ENCODE results near the gene VAPB. TPM values are rescaled to one million over a fixed set of nuclear protein-coding genes. Genes with fewer than 3 reads are reported as not detected.

Gene VAPB
- 9.5 and 13.0 TPM in 2 replicates for total RNA-seq

GRCh38 chr20:58388882-58389323 is at the start of gene VAPB:
Gene VAPB, plus strand, starts transcription at chr20:58389229. Its CDS starts 231 bp downstream, at chr20:58389460.
- peak; percentile 20 for DNase-seq (ENCODE audit: low read depth)
- TF ChIP-seq, protein P1, sequence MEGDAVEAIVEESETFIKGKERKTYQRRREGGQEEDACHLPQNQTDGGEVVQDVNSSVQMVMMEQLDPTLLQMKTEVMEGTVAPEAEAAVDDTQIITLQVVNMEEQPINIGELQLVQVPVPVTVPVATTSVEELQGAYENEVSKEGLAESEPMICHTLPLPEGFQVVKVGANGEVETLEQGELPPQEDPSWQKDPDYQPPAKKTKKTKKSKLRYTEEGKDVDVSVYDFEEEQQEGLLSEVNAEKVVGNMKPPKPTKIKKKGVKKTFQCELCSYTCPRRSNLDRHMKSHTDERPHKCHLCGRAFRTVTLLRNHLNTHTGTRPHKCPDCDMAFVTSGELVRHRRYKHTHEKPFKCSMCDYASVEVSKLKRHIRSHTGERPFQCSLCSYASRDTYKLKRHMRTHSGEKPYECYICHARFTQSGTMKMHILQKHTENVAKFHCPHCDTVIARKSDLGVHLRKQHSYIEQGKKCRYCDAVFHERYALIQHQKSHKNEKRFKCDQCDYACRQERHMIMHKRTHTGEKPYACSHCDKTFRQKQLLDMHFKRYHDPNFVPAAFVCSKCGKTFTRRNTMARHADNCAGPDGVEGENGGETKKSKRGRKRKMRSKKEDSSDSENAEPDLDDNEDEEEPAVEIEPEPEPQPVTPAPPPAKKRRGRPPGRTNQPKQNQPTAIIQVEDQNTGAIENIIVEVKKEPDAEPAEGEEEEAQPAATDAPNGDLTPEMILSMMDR (conservative IDR thresholded peaks at IDR 0.05; ENCODE audit: low read depth, low read length): no peak

DNA sequence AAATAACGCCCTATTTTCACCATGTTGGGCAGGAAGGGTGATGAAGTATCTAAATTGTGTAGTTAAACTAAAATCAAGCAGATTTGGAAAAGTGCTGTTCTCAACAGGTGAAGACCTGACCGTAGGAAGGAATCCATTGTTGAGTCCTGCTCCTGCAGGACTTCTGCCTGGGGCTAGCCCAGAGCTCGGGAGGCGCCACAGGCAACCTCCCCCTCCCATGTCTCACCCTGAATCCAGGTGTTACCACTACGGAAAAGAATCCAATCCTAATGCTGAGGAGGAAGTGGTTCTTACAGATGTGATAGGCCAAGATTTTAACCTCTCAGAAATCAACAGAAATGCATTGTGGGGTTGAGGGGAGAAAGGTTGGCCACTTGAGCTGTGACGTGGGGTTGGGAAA is 49.3 kb upstream of the VAPB start:
- no peak for DNase-seq (ENCODE audit: low read depth)
- TF ChIP-seq, protein P1 (conservative IDR thresholded peaks at IDR 0.05; ENCODE audit: low read depth, low read length): no peak
- H3K4me3 ChIP-seq (ENCODE audit: low read depth, low read length): no peak overlapping the region

More at GRCh38 chr20:58388882-58389323, at the start of gene VAPB:
- peak within 1 kb of the TSS; percentile 74 for H3K4me3 ChIP-seq (ENCODE audit: low read depth, low read length)

GRCh38 chr20:58340151-58340550 is 48.9 kb upstream of the VAPB start:
- H3K4me3 ChIP-seq (ENCODE audit: low read depth, low read length): no peak overlapping the region
- no peak for DNase-seq (ENCODE audit: low read depth)
- TF ChIP-seq, protein P1 (conservative IDR thresholded peaks at IDR 0.05; ENCODE audit: low read depth, low read length): no peak

- DNase-seq (ENCODE audit: low read depth): no peak
Observed at GRCh38 chr20:58340853-58341252, 48.2 kb upstream of the VAPB start.

GRCh38 chr20:58342104-58342945 is 46.7 kb upstream of the VAPB start:
- TF ChIP-seq, protein P1 (conservative IDR thresholded peaks at IDR 0.05; ENCODE audit: low read depth, low read length): no peak
- no peak overlapping the region for H3K4me3 ChIP-seq (ENCODE audit: low read depth, low read length)
- peak; percentile 7 for DNase-seq (ENCODE audit: low read depth)

More at GRCh38 chr20:58340853-58341252, 48.2 kb upstream of the VAPB start:
- TF ChIP-seq, protein P1 (conservative IDR thresholded peaks at IDR 0.05; ENCODE audit: low read depth, low read length): no peak
- H3K4me3 ChIP-seq (ENCODE audit: low read depth, low read length): no peak overlapping the region

- TF ChIP-seq, protein P1 (conservative IDR thresholded peaks at IDR 0.05; ENCODE audit: low read depth, low read length): no peak
- no peak overlapping the region for H3K4me3 ChIP-seq (ENCODE audit: low read depth, low read length)
- DNase-seq (ENCODE audit: low read depth): no peak
Observed at GRCh38 chr20:58344741-58345140, 44.3 kb upstream of the VAPB start.

All from epithelial cell of proximal tubule (primary cell).